Activated CD8-positive, alpha-beta T cell treated with anti-CD3 and anti-CD28 coated beads, Interleukin-2, amount 10 ng/mL, durations not matched to agents 7 days and 5 days (primary cell): ENCODE results near the gene PPP1R12C. TPM values are rescaled to one million over a fixed set of nuclear protein-coding genes. Genes with fewer than 3 reads are reported as not detected.
"Not testable (repeated sequence)": the region's sequence is repeated elsewhere in the genome, so short reads cannot be mapped to it uniquely, and the experiment has no call there.

Source experiments
- ATAC-seq: fragments of 150-1000 bp; cut with Tn5 transposase; one replicate; pipeline ENCODE4 v1.10.0; 2021; ENCODE audit warnings: moderate library complexity
- CTCF ChIA-PET: fragments of 350-600 bp; sonication (Branson Sonifier 250); formaldehyde crosslinking; loops from one replicate; lab custom pipeline; 2021; ENCODE audit warnings: antibody characterized with exemption; lab: Charles Lee
- POLR2A ChIA-PET: fragments of 350-600 bp; sonication (Branson Sonifier 250); formaldehyde crosslinking; loops from one replicate; lab custom pipeline; 2021; ENCODE audit warnings: antibody characterized with exemption; lab: Charles Lee
- DNase-seq: peaks from one replicate; pipeline ENCODE4 v3.0.0-alpha.2; 2020
- H3K27ac Mint-ChIP-seq: one replicate; pipeline ENCODE4 v1.8.0; 2021; ENCODE audit warnings: mild to moderate bottlenecking, mixed read lengths
- H3K27me3 Mint-ChIP-seq: one replicate; pipeline ENCODE4 v1.8.0; 2021; ENCODE audit warnings: low read depth, mixed read lengths
- H3K36me3 Mint-ChIP-seq: one replicate; pipeline ENCODE4 v1.8.0; 2021; ENCODE audit warnings: low read depth, mixed read lengths
- H3K4me1 Mint-ChIP-seq: one replicate; pipeline ENCODE4 v1.8.0; 2021; ENCODE audit warnings: low read depth, mixed read lengths
- H3K4me3 Mint-ChIP-seq: one replicate; pipeline ENCODE4 v1.8.0; 2021; ENCODE audit warnings: mild to moderate bottlenecking, mixed read lengths
- H3K9me3 Mint-ChIP-seq: one replicate; pipeline ENCODE4 v1.8.0; 2022; ENCODE audit warnings: mixed read lengths; ENCODE audit not compliant: insufficient read depth
- total RNA-seq, 2 experiments: library from RNA; stranded (reverse); gene quantifications; one replicate each; pipeline ENCODE4 v1.2.3, GENCODE V29; 2021

Gene PPP1R12C
- total RNA-seq, 2 experiments from 2014 or later = 137 to 142 TPM

- Mint-ChIP-seq H3K4me3 (no peak overlapping the region), H3K27me3 (peaks cover 26% of the 10 kb centered on the region)
- CTCF ChIA-PET = no interaction called here
Measured at GRCh38 chr19:55077106-55077505, 40.3 kb downstream of the PPP1R12C start.

GRCh38 chr19:55076321-55076720, 41.1 kb downstream of the PPP1R12C start:
- peaks cover 9% of the 10 kb centered on the region for H3K36me3 Mint-ChIP-seq
- no peak overlapping the region for H3K4me3 Mint-ChIP-seq
- peaks cover 27% of the 10 kb centered on the region for H3K27me3 Mint-ChIP-seq
- ChIA-PET POLR2A (interaction anchor here (0.8 kb wide), 1 partner anchor 11 kb away, joined by 3 read pairs; no protein-coding TSS in a partner anchor), CTCF (no interaction called here)
- H3K9me3 Mint-ChIP-seq = no peaks in the 10 kb centered on the region
- no peak for DNase-seq
- peaks cover 20% of the 10 kb centered on the region for H3K4me1 Mint-ChIP-seq
- ATAC-seq = no peak
- no peak overlapping the region for H3K27ac Mint-ChIP-seq

More at GRCh38 chr19:55077106-55077505, 40.3 kb downstream of the PPP1R12C start:
- POLR2A ChIA-PET = interaction anchor here (0.8 kb wide), 1 partner anchor 12 kb away, joined by 3 read pairs; no protein-coding TSS in a partner anchor
- Mint-ChIP-seq H3K27ac (no peak overlapping the region), H3K4me1 (peaks cover 25% of the 10 kb centered on the region), H3K36me3 (peaks cover 9% of the 10 kb centered on the region), H3K9me3 (no peaks in the 10 kb centered on the region)
- ATAC-seq = no peak
- no peak for DNase-seq

- no peak within 1 kb of the TSS for H3K4me3 Mint-ChIP-seq
Measured at GRCh38 chr19:55075371-55075998, 42.0 kb downstream of the PPP1R12C start, which contains the start of gene EPS8L1. TSS of gene EPS8L1 (plus strand) at chr19:55075869. CDS start at chr19:55076445, 576 bp downstream.

GRCh38 chr19:55071913-55072312, 45.5 kb downstream of the PPP1R12C start:
- peaks cover 9% of the 10 kb centered on the region for H3K4me1 Mint-ChIP-seq
- DNase-seq = no peak
- peaks cover 49% of the 10 kb centered on the region for H3K27me3 Mint-ChIP-seq
- no peaks in the 10 kb centered on the region for H3K36me3 Mint-ChIP-seq
- no peak overlapping the region for H3K27ac Mint-ChIP-seq
- CTCF ChIA-PET = no interaction called here
- POLR2A ChIA-PET = no interaction called here
- no peaks in the 10 kb centered on the region for H3K9me3 Mint-ChIP-seq
- ATAC-seq = no peak
- H3K4me3 Mint-ChIP-seq = no peak overlapping the region

More at GRCh38 chr19:55075371-55075998, 42.0 kb downstream of the PPP1R12C start, which contains the start of gene EPS8L1:
- peaks cover 14% of the 10 kb centered on the region for H3K4me1 Mint-ChIP-seq
- ATAC-seq = no peak
- ChIA-PET POLR2A (no interaction called here), CTCF (no interaction called here)
- H3K27ac Mint-ChIP-seq = no peak within 1 kb of the TSS
- H3K36me3 Mint-ChIP-seq = peaks cover 9% of the 10 kb centered on the region
- peaks cover 28% of the 10 kb centered on the region for H3K27me3 Mint-ChIP-seq
- DNase-seq = no peak
- no peaks in the 10 kb centered on the region for H3K9me3 Mint-ChIP-seq

- ATAC-seq = no peak
- Mint-ChIP-seq H3K27ac (no peak overlapping the region), H3K9me3 (no peaks in the 10 kb centered on the region), H3K27me3 (peaks cover 53% of the 10 kb centered on the region), H3K4me1 (peaks cover 9% of the 10 kb centered on the region), H3K4me3 (no peak overlapping the region), H3K36me3 (no peaks in the 10 kb centered on the region)
- DNase-seq = no peak
- CTCF ChIA-PET = no interaction called here
- POLR2A ChIA-PET = no interaction called here
Measured at GRCh38 chr19:55071129-55071502, 46.3 kb downstream of the PPP1R12C start.

GRCh38 chr19:55070466-55071128, 46.8 kb downstream of the PPP1R12C start:
- no peak overlapping the region for H3K4me3 Mint-ChIP-seq
- DNase-seq (no peak), ATAC-seq (no peak)
- peaks cover 9% of the 10 kb centered on the region for H3K4me1 Mint-ChIP-seq
- no peak overlapping the region for H3K27ac Mint-ChIP-seq
- ChIA-PET CTCF (interaction anchor here (0.6 kb wide), 2 partner anchors 22 to 447 kb away, joined by 3 read pairs; no protein-coding TSS in a partner anchor), POLR2A (interaction anchor here (0.6 kb wide), 1 partner anchor 29 kb away, joined by 3 read pairs; no protein-coding TSS in a partner anchor)
- no peaks in the 10 kb centered on the region for H3K36me3 Mint-ChIP-seq
- H3K27me3 Mint-ChIP-seq = peaks cover 57% of the 10 kb centered on the region
- H3K9me3 Mint-ChIP-seq = no peaks in the 10 kb centered on the region

- no peaks in the 10 kb centered on the region for H3K9me3 Mint-ChIP-seq
- no peaks in the 10 kb centered on the region for H3K36me3 Mint-ChIP-seq
- peaks cover 9% of the 10 kb centered on the region for H3K4me1 Mint-ChIP-seq
- DNase-seq (no peak), ATAC-seq (no peak)
- ChIA-PET POLR2A (interaction anchor here (0.6 kb wide), 1 partner anchor 28 kb away, joined by 3 read pairs; no protein-coding TSS in a partner anchor), CTCF (interaction anchor here (0.6 kb wide), 2 partner anchors 21 to 448 kb away, joined by 3 read pairs; no protein-coding TSS in a partner anchor)
- H3K4me3 Mint-ChIP-seq = no peak overlapping the region
- H3K27me3 Mint-ChIP-seq = peaks cover 49% of the 10 kb centered on the region
- H3K27ac Mint-ChIP-seq = no peak overlapping the region
Measured at GRCh38 chr19:55069865-55070197, 47.6 kb downstream of the PPP1R12C start.

GRCh38 chr19:55068950-55069864, 48.2 kb downstream of the PPP1R12C start:
- Mint-ChIP-seq H3K27ac (no peak overlapping the region), H3K36me3 (no peaks in the 10 kb centered on the region), H3K4me3 (peak overlapping the region; percentile 6)

GRCh38 chr19:55067869-55068268, 49.6 kb downstream of the PPP1R12C start:
- H3K4me1 Mint-ChIP-seq = peaks cover 14% of the 10 kb centered on the region
- peaks cover 52% of the 10 kb centered on the region for H3K27me3 Mint-ChIP-seq
- H3K36me3 Mint-ChIP-seq = no peaks in the 10 kb centered on the region
- ATAC-seq (no peak), DNase-seq (no peak)
- H3K4me3 Mint-ChIP-seq = no peak overlapping the region
- no peak overlapping the region for H3K27ac Mint-ChIP-seq
- ChIA-PET POLR2A (interaction anchor here (1.2 kb wide), 1 partner anchor 13 kb away, joined by 3 read pairs; no protein-coding TSS in a partner anchor), CTCF (no interaction called here)
- no peaks in the 10 kb centered on the region for H3K9me3 Mint-ChIP-seq

More at GRCh38 chr19:55068950-55069864, 48.2 kb downstream of the PPP1R12C start:
- POLR2A ChIA-PET = no interaction called here
- peaks cover 51% of the 10 kb centered on the region for H3K27me3 Mint-ChIP-seq
- CTCF ChIA-PET = no interaction called here
- no peaks in the 10 kb centered on the region for H3K9me3 Mint-ChIP-seq
- H3K4me1 Mint-ChIP-seq = peaks cover 9% of the 10 kb centered on the region
- ATAC-seq = peak; percentile 31
- DNase-seq = no peak

- Mint-ChIP-seq H3K9me3 (no peaks in the 10 kb centered on the region), H3K4me3 (no peak overlapping the region), H3K36me3 (peaks cover 5% of the 10 kb centered on the region), H3K27ac (no peak overlapping the region), H3K4me1 (peaks cover 26% of the 10 kb centered on the region), H3K27me3 (peaks cover 43% of the 10 kb centered on the region)
- CTCF ChIA-PET = interaction anchor here (0.8 kb wide), 1 partner anchor 15 kb away, joined by 5 read pairs; no protein-coding TSS in a partner anchor
- POLR2A ChIA-PET = no interaction called here
- DNase-seq (peak; percentile 44), ATAC-seq (no peak)
Measured at GRCh38 chr19:55066107-55066709, 51.2 kb downstream of the PPP1R12C start.

GRCh38 chr19:55065516-55065915, 51.9 kb downstream of the PPP1R12C start:
- not testable (repeated sequence) for H3K36me3 Mint-ChIP-seq, H3K27ac Mint-ChIP-seq, DNase-seq, H3K9me3 Mint-ChIP-seq, ATAC-seq, H3K4me3 Mint-ChIP-seq
- ChIA-PET CTCF (interaction anchor here (0.8 kb wide), 1 partner anchor 16 kb away, joined by 5 read pairs; no protein-coding TSS in a partner anchor), POLR2A (interaction anchor here (1.2 kb wide), 2 partner anchors 11 to 15 kb away, joined by 3 read pairs; no protein-coding TSS in a partner anchor)
- Mint-ChIP-seq H3K4me1 (peaks cover 31% of the 10 kb centered on the region), H3K27me3 (peaks cover 42% of the 10 kb centered on the region)
